ENCODE results near the gene EML6. TPM values are rescaled to one million over a fixed set of nuclear protein-coding genes. Genes with fewer than 3 reads are reported as not detected.

The EML6 gene
- total RNA-seq, 1 donor: 2.7 TPM

DNA sequence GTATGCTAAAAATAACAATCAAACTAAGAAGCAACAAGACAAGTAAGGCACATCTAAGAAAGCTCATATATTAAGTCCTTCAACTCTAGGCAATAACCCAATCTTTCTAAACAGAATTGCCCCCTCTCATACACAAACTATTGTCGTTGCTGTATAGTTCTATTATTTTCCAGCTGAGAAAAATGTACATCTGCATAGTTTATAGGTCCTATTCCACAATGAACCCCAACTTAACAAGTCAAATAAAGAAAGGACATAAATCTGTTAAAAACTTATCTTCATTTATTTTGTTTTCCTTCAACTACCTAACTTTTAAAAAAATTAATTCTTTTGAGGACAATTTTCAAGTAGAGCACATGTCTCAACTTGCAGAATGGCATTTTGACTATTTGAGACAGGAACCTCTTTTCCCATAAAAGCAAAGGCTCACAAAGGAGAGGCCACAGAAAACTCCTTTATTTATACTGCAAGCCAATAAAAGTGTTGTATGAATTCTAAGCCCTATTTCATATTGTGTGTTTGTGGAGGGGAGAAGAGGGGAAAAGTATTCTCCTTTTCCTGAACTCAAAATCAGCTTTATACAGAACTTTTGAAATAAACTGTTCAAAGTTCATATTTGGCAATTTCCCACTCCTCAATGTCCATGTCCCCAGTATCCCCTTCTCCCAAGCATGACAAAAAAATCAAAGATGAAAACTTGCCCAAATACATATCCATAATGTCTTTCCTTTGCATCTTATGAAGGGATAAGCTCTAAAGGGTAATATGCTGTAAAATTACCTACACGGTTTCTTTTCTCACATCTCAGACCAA is 289.4 kb downstream of the EML6 start:
- DNase-seq (ENCODE audit: low read depth in 2 of 3, low spot score in 2 of 3): no peak

DNA sequence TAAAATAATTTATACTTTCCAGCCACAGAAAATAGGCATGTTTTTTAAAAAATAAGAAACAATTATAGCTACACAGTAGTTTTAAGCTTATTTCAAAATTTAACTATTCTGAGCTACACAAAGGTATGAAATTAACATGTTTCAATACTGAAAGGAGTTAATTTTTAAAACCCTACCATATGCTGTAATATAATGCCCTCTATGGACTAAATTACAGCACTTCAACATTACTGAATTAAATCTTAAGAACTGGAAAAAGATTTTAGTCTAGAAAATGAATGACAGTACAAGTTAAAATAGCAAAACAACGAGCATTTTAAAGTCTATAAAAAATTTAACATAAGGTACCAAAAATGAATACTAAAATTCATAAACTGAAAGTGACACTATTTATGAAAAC is 290.5 kb downstream of the EML6 start:
- DNase-seq (ENCODE audit: low read depth in 2 of 3, low spot score in 2 of 3): peak in 1 of 3 donors; percentile 48

DNA sequence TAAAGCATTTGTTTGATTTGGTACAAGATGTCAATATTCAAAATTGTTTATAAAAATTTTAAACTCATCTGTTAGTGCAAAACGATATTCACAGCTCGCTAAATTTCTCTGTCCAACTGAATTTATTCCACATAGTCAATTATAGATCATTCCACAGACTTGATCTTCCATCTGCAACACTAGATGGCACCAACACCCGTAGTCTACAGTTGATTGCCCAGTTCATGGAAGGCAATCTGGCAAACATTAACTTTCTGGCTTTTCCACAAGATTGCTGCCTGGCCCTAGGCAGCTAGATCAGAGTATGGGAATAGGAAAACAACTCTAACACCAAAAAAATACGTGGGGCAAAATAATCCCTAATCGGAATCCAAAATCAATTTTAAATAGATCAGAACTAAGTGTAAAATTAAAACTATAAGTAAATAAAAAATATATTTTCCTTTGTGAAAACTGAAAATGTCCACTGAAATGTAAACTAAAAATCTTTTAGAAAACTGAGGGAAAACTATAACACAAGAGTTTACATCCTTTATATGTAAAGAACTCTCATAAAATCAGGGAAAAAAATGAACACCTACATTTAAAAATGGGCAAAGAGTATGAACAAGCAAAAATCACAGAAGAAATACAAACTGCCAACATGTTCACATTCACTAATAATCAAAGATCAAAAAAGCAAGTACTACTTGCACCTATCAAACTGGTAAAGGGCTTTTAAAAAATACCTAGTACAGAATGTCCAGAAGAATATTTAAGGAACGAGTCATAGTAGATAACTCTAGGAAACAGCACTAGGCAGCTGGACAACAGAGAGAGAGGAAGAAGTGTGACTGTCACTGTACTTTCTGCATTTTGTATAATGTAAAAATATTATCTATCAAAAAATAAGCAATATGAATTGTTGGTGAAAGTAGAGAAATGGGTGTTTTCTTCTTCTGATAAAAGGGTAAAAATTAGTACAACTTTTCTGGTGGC is 291.8 kb downstream of the EML6 start:
- peak in 2 of 3 donors; percentile 48 to 62 for DNase-seq (ENCODE audit: low read depth in 2 of 3, low spot score in 2 of 3)

DNA sequence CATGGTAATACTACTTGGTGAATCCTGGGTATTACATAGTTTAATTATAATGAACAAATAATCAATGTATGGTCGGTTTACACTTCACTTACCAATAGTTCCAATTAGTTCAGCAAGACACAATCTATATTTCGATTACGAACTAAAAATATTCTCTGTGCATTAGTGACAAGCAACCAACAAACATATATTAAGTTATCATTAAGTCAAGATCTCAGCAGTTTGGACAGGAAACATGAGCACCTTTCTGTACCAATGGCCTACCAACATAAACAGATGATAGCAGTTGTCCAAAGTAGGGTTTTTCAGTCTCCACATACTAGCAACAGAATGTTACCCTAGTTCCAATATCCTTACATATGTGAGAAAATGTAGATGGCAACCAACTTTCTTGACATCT is 294.0 kb downstream of the EML6 start:
- no peak for DNase-seq (ENCODE audit: low read depth in 2 of 3, low spot score in 2 of 3)

DNA sequence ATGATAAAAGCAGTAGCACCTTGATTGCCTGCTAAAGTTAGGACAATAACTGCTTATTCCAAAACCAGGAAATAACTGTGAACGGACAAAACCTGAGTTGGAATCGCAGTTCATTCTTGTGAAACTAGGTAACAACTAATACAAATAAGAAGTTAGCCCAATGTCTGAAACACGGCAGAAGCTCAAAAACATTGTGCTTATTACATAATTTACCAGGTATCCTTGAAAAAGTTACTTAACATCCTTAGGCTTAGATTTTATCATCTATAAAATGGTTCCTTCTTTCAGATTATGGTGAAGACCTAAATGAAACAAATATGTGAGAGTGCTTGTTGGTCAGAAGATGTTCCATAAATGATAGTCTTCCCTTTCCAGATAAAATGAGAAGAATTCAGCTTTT is 294.4 kb downstream of the EML6 start:
- DNase-seq (ENCODE audit: low read depth in 2 of 3, low spot score in 2 of 3): no peak

DNA sequence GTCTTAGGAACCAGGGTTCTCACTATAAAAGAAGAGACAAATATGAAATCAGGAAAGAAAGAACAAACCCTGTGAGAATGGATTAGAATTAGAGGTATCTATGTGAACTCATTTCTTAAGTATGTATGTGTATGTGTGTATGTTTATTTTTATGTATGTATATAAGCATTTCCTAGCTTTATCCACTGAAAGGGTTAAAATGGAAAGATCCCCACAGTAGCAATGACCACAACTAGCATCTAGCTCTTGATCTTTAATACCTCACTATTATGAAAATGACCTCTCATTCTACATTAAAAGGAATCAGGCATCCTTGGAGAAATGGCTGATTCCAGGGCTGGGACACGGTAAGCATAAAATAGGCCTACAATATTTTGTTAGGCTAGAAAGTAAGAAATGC is 295.2 kb downstream of the EML6 start:
- DNase-seq (ENCODE audit: low read depth in 2 of 3, low spot score in 2 of 3): no peak

DNA sequence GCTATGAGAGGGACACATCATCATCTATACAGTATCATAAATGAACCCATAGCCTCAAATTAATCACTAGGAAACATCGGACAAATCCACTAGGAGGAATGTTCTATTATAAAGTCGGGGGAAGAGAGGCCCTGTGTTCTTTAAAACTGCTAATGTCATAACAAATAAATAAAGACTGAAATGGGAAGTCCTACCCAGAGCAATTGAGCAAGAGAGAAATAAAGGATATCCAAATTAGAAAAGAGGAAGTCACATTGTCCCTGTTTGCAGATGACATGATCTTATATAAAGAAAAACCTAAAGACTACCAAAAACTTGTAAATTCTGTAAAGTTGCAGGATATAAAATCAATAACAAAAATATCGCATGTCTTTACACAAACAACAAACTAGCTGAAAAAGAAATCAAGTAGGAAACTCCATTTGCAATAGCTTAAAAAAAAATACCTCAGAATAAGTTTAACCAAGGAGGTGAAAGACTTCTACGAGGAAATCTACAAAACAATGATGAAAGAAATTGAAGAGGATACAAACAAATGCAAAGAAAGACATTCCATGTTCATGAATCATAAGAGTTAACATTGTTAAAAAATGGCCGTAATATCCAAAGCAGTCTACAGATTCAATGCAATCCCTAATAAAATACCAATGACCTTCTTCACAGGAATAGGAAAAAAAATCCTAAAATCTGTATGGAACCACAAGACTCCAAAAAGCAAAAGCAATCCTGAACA is 296.2 kb downstream of the EML6 start:
- peak in 1 of 3 donors; percentile 65 for DNase-seq (ENCODE audit: low read depth in 2 of 3, low spot score in 2 of 3)

Small RNAs within 50 kb of the gene (small RNA-seq; reads per million reads assigned to genes)
- gene RNU6-433P (not detected), gene RNU7-81P (not detected)

Data from hematopoietic multipotent progenitor cell (in vitro differentiated cells).